ENCODE data around the gene ELF5. TPM values are rescaled to one million over a fixed set of nuclear protein-coding genes. Genes with fewer than 3 reads are reported as not detected.

Gene ELF5
- total RNA-seq, 1 experiment from 2014 or later: 0.61 TPM

GRCh38 chr11:34448223-34448994, 65.2 kb downstream of the ELF5 start:
- no TSS peak for BruUV-seq (replicated peaks)
- no peak for TF ChIP-seq CTCF (conservative IDR thresholded peaks at IDR 0.05)
- no peak for TF ChIP-seq EZH2 (IDR thresholded peaks at IDR 0.05; ENCODE audit: low read depth)
- Histone ChIP-seq H3K4me1 (replicated peaks; ENCODE audit: insufficient read depth) (no peaks in the 10 kb centered on the region), H3K4me3 (no peak overlapping the region), H3F3A (ENCODE audit: insufficient read depth, low read depth) (no peaks in the 10 kb centered on the region), H3K27ac (no peak overlapping the region), H3K9me2 (ENCODE audit: insufficient read depth) (no peaks in the 10 kb centered on the region; the same call in 1 of the 2 replicates), H3K4me2 (no peak overlapping the region), H4K20me1 (ENCODE audit: insufficient read depth) (no peaks in the 10 kb centered on the region), H3K27me3 (ENCODE audit: insufficient read depth, low read depth) (no peaks in the 10 kb centered on the region), H3K9me3 (ENCODE audit: insufficient read depth, low read depth) (no peaks in the 10 kb centered on the region), H3K36me3 (ENCODE audit: low read depth) (peaks cover 38% of the 10 kb centered on the region), H3K79me2 (ENCODE audit: low read depth) (peaks cover 37% of the 10 kb centered on the region), H2AFZ (no peak overlapping the region)
- ChIA-PET POLR2A (ENCODE audit: unreplicated experiment) (interaction anchor here (0.6 kb wide), 1 partner anchor 397 kb away, joined by 11 read pairs; the partner anchor contains the start of gene CAPRIN1), CTCF (interaction anchor here (0.5 to 0.7 kb wide), 3 partner anchors 20 to 221 kb away, joined by 3 to 5 read pairs (median 3); no protein-coding TSS in a partner anchor)
- intact Hi-C loops (cut with micrococcal nuclease; ENCODE audit: unreplicated experiment): no loop called here
- peak in 1 of 2 experiments; percentile 27 for DNase-seq

GRCh38 chr11:34447044-34447443, 66.5 kb downstream of the ELF5 start:
- intact Hi-C loops (cut with micrococcal nuclease; ENCODE audit: unreplicated experiment): no loop called here
- DNase-seq: peak in 1 of 2 experiments; percentile 21
- CTCF ChIA-PET: no interaction called here
- POLR2A ChIA-PET (ENCODE audit: unreplicated experiment): no interaction called here
- H3K27me3 ChIP-seq (ENCODE audit: insufficient read depth, low read depth): no peaks in the 10 kb centered on the region
- TF ChIP-seq CTCF (conservative IDR thresholded peaks at IDR 0.05) (no peak), EZH2 (IDR thresholded peaks at IDR 0.05; ENCODE audit: low read depth) (no peak)
- H4K20me1 ChIP-seq (ENCODE audit: insufficient read depth): no peaks in the 10 kb centered on the region
- H2AFZ ChIP-seq: no peak overlapping the region
- H3K4me3 ChIP-seq: no peak overlapping the region
- H3K4me2 ChIP-seq: no peak overlapping the region
- no peaks in the 10 kb centered on the region; the same call in 1 of the 2 replicates for H3K9me2 ChIP-seq (ENCODE audit: insufficient read depth)
- H3K9me3 ChIP-seq (ENCODE audit: insufficient read depth, low read depth): no peaks in the 10 kb centered on the region; the same call in 1 of the 2 replicates
- no TSS peak for BruUV-seq (replicated peaks)
- no peak overlapping the region for H3K27ac ChIP-seq
- H3K36me3 ChIP-seq (ENCODE audit: low read depth): peaks cover 32% of the 10 kb centered on the region
- peaks cover 50% of the 10 kb centered on the region for H3K79me2 ChIP-seq (ENCODE audit: low read depth)
- no peaks in the 10 kb centered on the region for H3K4me1 ChIP-seq (replicated peaks; ENCODE audit: insufficient read depth)
- H3F3A ChIP-seq (ENCODE audit: insufficient read depth, low read depth): no peaks in the 10 kb centered on the region

GRCh38 chr11:34446386-34446785, 67.2 kb downstream of the ELF5 start:
- no peaks in the 10 kb centered on the region; the same call in 1 of the 2 replicates for H3K9me2 ChIP-seq (ENCODE audit: insufficient read depth)
- no peaks in the 10 kb centered on the region for H3K4me1 ChIP-seq (replicated peaks; ENCODE audit: insufficient read depth)
- DNase-seq: peak in 1 of 2 experiments; percentile 9
- H3K4me2 ChIP-seq: no peak overlapping the region
- H3K4me3 ChIP-seq: no peak overlapping the region
- TF ChIP-seq CTCF (conservative IDR thresholded peaks at IDR 0.05) (no peak), EZH2 (IDR thresholded peaks at IDR 0.05; ENCODE audit: low read depth) (no peak)
- H4K20me1 ChIP-seq (ENCODE audit: insufficient read depth): no peaks in the 10 kb centered on the region
- no peaks in the 10 kb centered on the region for H3F3A ChIP-seq (ENCODE audit: insufficient read depth, low read depth)
- peaks cover 57% of the 10 kb centered on the region for H3K79me2 ChIP-seq (ENCODE audit: low read depth)
- CTCF ChIA-PET: interaction anchor here (0.7 kb wide), 1 partner anchor 477 kb away, joined by 3 read pairs; no protein-coding TSS in a partner anchor
- H2AFZ ChIP-seq: no peak overlapping the region
- no peak overlapping the region for H3K27ac ChIP-seq
- no TSS peak for BruUV-seq (replicated peaks)
- H3K27me3 ChIP-seq (ENCODE audit: insufficient read depth, low read depth): no peaks in the 10 kb centered on the region
- H3K36me3 ChIP-seq (ENCODE audit: low read depth): peaks cover 35% of the 10 kb centered on the region
- peaks cover 1% of the 10 kb centered on the region; the same call in 1 of the 2 replicates for H3K9me3 ChIP-seq (ENCODE audit: insufficient read depth, low read depth)
- POLR2A ChIA-PET (ENCODE audit: unreplicated experiment): no interaction called here
- intact Hi-C loops (cut with micrococcal nuclease; ENCODE audit: unreplicated experiment): no loop called here

Measured in PC-9 (cell line).